ENCODE data around the gene TTLL9.
"Not testable (repeated sequence)": the region's sequence is repeated elsewhere in the genome, so short reads cannot be mapped to it uniquely, and the experiment has no call there.

TTLL9 gene

DNA sequence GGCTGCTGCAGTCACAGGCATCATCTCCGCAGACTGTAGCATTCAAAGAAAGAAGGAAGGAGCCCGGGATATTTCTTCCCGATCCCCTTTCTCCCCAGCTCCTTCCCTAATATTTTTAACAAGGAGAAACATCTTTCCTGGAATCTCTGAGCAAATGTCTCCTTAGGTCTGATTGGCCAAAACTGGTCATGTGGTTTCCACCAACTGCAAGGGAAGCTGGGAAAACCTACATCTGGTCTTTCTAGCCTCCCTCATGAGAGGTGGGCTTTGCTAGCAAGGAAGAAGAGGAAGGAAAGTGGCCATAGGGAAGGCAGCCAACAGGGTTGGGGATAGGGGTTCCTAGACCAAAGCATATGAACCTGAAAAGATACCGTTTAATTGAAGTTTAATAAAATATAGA is 46.3 kb downstream of the TTLL9 start:
- in situ Hi-C loops (cut with MboI; ENCODE audit: low sequenced_read_pairs), result no loop called here

DNA sequence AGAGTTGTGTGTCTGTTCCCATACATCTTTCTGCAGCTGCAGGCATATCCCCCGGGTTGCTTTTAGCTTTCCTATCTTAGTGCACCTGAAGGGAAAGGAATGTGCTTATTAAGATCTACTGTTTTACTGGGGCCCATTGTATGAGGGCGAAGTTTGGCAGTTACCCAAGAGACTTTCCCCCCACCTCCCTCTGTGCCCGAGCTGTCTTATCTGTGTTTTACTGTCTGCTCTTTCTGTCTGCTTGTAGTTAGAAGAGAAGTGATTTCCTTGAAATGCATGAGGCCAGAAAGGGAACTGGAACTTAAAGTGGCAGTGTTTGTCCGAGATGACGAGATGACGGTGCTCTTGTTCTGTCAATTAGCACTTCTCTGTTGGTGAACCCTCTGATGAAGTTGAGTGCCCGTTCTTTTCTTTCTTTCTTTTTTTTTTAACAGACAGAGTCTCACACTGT is 47.6 kb downstream of the TTLL9 start:
- in situ Hi-C loops (cut with MboI; ENCODE audit: low sequenced_read_pairs), result not testable (repeated sequence)

DNA sequence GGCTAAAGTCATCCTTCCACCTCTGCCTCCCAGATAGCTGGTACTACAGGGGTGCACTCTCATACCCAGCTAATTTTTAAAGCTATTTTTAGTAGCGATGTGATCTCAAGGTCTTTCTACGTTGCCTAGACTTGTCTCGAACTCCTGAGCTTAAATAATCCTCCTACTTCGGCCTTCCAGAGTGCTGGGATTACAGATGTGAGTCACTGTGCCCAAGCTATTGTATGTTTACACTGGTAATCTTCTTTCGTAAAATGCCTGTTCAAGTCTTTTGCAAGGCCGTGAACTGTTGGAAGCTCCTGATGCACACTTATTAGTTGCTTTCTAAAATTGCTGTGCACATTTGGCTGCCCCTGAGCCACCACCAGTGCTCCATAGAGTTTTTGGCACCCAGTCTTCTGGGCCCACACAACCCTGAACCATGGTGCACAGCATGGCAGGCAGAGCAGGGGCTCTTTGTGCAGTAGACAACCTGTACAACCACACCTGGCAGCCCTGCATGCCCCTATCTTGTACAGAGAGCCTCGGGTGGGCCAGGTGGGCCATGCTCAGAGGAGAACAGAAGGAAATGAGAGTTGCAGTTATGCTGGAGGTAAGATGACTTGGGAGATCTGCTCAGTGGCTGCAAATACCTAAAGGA is 48.2 kb downstream of the TTLL9 start:
- in situ Hi-C loops (cut with MboI; ENCODE audit: low sequenced_read_pairs), result no loop called here

DNA sequence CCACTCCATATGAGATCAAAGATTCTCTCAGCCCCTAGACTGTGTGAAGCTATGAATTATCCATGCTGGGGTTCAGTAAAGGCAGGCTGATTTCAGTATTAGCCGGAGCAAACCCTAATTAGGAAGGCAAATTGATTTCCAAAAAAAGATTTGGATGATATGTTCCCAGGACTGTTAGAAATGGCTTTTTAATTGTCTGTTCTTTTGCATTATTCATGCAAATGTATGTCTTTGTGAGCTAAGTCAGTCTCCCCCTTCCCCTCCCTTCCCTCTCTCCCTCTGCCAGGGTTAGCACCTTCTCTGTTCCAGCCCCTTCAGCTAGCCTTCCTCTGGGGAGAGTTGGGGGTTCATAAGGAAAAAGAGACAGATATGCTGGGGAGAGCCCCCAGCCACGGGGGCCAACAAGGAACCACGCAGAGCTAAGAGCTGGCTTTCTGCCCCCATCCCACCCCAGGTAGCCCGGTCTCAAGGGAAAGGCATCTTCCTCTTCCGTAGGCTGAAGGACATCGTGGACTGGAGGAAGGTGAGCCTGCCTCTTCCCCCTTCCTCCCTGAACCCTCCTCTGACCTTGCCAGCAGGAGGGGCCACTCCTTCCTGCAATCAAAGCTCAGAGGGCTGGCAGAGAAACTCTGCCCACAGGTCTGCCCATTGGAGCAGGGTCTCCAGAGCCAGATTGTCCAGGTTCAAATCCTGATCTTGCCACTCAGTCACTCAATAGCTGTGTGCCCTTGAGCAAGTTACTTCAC is 49.1 kb downstream of the TTLL9 start:
- in situ Hi-C loops (cut with MboI; ENCODE audit: low sequenced_read_pairs), result no loop called here

DNA sequence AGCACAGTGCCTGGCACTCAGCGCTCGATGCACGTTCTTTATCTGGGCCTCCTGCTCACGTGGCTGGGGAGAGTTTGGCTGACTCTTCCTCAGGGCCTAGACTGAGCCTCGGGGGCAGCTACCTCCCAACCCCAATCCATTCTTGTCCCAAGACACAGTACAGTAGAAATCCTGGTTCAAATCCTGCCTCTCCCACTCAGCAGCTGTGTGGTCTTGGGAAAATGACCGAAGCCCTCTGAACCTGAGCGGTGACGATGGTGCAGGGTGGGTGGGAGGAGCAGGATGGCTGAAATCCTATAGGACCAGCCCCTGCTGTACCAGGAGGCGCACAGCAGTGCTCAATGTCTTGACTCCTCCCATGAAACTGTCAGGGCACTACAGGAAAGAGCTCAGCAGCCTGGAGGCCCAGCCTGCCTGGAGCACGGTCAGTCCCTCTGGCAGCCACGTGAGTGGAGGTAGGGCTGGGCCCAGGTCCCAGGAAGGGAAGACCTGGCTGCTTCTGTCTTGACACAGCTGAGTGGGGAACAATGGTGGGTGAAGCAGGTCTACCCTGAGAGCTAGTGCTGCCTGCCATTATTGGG is 49.9 kb downstream of the TTLL9 start:
- in situ Hi-C loops (cut with MboI; ENCODE audit: low sequenced_read_pairs), result no loop called here

DNA sequence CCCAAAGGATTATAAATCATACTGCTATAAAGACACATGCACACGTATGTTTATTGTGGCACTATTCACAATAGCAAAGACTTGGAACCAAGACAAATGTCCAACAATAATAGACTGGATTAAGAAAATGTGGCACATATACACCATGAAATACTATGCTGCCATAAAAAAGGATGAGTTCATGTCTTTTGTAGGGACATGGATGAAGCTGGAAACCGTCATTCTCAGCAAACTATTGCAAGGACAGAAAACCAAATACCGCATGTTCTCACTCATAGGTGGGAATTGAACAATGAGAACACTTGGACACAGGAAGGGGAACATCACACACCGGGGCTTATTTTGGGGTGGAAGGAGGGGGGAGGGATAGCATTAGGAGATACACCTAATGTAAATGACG is 51.0 kb downstream of the TTLL9 start:
- in situ Hi-C loops (cut with MboI; ENCODE audit: low sequenced_read_pairs), result not testable (repeated sequence)

DNA sequence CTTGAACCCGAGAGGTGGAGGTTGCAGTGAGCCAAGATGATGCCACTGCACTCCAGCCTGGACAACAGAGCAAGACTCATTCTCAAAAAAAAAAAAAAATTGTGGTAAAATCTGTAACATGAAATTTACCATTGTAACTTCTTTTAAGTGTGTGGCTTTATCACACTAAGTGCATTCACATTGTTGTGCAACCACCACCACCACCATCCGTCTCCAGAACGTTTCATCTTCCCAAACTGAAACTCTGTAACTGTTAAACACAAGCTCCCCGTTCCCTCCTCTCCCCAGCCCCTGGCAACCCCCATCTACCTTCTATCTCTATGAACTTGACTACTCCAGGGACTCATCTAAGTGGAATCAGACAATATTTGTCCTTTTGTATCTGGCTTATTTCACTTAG is 51.7 kb downstream of the TTLL9 start:
- in situ Hi-C loops (cut with MboI; ENCODE audit: low sequenced_read_pairs), result no loop called here

DNA sequence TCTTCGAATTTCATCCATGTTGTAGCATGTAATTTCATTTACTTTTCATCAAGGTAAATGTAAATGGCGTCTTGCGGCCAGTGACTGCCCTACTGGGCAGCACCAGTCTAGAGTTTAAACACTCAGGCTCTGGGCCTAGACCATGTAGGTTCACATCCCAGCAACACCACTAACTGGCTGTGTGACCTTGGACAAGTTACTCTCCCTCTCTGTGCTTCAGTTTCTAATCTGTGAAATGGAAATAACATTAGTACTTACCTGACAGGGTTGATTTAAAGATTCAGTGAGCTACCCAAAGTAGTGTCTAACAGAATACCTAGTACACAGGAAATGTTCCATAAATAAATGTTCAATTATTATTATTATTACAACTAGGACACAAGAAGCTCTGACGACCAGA is 52.2 kb downstream of the TTLL9 start:
- in situ Hi-C loops (cut with MboI; ENCODE audit: low sequenced_read_pairs), result no loop called here

DNA sequence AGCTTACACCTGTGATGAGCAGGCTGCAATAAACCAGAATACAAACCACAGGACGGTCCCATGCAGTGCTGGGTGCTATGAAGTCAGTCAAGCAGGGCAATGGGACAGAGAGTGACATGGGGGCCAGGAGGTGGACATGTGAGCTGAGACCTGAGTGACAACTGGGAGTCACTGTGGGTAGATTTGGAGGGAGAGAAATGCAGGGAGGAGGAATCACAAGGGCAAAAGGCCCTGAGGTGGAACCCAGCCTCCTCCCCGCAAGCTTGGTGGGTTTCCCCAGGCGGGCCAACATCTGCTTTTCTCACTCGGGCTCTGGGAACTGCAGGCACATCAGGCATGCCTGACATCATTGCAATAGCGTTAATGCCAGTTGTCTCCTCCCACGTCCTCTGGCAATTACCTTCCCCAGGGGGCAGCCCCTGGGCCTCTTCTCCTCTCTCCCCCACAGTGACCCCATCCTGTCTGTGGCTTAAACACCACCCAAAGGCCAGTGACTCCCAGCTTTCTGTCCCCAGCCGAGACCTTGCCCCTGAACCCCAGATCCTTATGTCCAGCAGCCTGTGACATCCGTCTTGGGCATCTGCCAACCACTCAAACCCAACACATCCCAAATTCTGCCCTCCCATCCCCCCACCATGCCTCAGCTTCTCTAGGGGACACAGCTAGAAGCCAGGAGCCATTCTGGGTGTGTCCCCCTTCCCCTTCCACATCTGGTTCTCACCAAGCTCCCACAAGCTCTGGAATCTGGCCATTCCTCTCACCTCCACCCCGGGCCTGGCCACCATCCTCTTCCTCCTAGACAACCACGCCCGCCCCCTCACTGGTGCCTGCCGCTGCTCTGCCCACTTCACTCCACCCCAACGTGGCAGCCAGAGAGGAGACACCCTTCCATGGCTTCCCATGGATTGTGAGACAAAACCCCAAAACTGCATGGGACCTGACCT is 53.2 kb downstream of the TTLL9 start:
- in situ Hi-C loops (cut with MboI; ENCODE audit: low sequenced_read_pairs), result no loop called here

DNA sequence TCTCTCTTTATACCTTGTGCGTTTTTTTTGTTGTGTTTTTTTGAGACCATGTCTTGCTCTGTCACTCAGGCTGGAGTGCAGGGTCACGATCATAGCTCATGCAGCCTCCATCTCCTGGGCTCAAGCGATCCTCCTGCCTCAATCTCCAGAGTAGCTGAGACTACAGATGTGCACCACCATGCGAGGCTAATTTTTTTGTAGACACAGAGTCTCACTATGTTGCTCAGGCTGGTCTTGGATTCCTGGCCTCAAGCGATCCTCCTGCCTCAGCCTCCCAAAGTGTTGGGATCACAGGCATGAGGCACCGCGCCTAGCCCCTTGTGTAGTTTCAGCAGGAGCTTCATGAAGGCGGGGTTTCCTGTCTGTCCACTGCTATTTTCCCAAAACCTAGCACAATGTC is 54.1 kb downstream of the TTLL9 start:
- in situ Hi-C loops (cut with MboI; ENCODE audit: low sequenced_read_pairs), result no loop called here

DNA sequence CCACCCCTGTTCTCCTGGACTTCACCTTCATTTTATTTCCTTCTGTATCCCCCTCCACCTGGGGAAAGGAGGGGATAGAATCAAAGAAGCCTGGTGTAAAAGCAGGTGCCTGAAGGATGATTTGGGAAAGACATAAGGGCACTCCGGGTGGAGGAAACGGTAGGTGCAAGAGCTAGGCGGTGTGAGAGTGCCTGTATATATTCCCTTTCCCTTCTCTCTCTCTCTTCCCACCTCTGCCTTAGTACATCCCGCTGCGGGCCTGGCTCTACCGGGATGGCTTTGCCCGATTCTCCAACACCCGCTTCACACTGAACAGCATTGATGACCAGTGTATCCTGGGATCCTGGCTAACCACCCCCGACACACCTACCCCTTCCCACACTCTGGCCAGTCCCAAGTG is 55.2 kb downstream of the TTLL9 start:
- in situ Hi-C loops (cut with MboI; ENCODE audit: low sequenced_read_pairs), result no loop called here

DNA sequence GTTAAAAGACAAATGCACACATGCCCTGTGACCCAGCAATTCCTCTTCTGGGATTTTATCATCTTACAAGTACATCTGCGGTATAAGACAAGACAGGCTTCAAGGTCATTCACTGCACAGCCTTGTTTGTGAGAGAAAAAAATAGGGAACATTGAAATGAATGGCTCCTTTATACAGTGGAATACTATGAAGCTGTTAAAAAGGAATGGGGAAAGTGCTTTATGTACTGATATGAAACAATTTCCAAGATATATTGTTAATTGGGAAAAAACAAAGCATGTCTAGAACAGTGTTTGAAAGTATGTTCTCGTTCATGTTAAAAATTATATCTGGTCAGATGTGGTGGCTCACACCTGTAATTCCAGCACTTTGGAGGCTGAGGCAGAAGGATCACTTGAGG is 56.1 kb downstream of the TTLL9 start:
- in situ Hi-C loops (cut with MboI; ENCODE audit: low sequenced_read_pairs), result no loop called here

DNA sequence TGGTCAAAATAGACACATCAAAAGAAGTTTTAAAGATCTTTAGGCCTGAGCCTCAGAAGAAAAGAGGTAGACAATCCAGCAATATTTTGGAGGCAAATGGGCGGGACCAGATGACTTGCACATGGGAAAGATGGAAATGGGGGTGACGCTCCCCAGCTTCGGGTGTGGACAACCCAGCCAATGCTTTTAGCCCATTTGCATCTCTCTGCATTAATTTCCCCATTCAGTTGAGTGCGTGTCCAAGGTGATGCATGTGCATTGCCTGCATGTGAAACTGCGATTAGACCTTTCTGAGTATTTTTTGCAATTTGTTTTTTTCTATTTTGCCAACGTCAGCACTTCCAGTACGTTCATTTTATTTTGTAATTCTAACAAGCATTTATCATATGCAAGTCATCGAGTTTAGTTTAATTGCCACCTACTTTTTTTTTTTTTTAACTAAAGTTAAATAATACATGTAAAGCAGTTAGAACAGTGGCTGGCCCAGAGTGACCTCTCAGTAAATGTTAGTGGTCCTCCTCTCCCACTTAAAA is 57.3 kb downstream of the TTLL9 start:
- in situ Hi-C loops (cut with MboI; ENCODE audit: low sequenced_read_pairs), result no loop called here

DNA sequence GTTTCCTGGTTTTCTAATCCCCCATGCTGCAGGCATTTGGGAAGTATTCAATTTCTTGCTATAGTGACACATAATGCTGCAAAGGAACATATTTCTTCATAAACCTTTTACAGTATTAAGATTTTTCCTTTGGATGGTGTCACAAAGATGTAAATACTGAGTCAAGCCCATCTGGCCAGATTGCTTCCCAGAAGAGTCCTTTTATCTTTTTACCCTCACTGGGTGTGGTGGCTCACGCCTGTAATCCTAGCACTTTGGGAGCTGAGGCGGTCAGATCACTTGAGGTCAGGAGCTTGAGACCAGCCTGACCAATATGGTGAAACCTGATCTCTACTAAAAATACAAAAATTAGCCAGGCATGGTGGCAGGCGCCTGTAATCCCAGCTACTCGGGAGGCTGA is 59.2 kb downstream of the TTLL9 start:
- in situ Hi-C loops (cut with MboI; ENCODE audit: low sequenced_read_pairs), result not testable (repeated sequence)

DNA sequence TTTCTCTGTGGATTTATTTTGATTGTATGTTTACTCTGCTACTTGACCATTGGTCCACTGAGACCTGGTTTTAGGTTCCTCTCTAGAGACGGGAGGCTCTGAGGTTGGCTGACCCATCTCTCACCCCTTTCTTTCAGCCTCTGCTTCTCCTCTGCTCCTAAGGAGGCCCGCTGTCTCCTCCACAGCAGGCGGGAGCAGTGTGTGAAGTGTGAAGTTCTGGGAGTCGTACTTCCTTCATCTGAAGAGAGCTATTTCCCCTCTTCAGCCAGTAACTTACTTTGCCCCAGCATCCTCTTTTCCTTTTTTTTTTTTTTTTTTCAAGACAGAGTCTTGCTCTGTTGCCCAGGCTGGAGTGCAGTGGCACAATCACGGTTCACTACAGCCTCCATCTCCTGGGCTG is 60.3 kb downstream of the TTLL9 start:
- in situ Hi-C loops (cut with MboI; ENCODE audit: low sequenced_read_pairs), result no loop called here

DNA sequence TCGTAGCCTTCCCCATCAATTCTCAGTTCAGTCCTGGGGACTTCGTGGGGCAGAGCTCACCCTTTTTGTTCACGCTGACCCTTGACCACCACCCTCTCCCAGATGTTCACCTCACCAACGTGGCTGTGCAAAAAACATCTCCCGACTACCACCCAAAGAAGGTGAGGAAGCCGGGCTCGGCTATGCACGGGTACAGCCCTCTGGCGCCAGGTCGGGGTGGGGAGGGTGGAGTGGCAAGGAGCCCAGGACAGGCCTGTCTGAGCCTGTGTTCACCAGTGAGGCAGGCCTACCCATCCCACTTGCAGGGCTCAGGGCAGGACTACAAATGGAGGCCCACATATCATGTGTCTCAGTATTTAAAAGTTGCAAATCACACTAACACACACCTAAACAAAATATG is 63.3 kb downstream of the TTLL9 start:
- in situ Hi-C loops (cut with MboI; ENCODE audit: low sequenced_read_pairs), result no loop called here

DNA sequence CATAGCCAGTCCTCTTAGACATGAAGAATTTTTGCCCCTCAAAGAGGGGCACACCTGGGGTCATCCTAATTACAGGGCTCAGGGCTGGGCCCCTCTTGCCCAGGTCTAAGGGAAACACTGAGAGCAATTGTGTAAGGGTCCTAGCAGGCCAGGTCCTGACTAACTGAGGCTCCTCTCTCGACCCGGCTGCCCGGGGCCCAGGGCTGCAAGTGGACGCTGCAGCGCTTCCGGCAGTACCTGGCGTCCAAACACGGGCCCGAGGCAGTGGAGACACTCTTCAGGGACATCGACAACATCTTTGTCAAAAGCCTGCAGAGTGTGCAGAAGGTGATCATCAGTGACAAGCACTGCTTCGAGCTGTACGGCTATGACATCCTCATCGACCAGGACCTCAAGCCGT is 64.1 kb downstream of the TTLL9 start:
- in situ Hi-C loops (cut with MboI; ENCODE audit: low sequenced_read_pairs), result no loop called here

DNA sequence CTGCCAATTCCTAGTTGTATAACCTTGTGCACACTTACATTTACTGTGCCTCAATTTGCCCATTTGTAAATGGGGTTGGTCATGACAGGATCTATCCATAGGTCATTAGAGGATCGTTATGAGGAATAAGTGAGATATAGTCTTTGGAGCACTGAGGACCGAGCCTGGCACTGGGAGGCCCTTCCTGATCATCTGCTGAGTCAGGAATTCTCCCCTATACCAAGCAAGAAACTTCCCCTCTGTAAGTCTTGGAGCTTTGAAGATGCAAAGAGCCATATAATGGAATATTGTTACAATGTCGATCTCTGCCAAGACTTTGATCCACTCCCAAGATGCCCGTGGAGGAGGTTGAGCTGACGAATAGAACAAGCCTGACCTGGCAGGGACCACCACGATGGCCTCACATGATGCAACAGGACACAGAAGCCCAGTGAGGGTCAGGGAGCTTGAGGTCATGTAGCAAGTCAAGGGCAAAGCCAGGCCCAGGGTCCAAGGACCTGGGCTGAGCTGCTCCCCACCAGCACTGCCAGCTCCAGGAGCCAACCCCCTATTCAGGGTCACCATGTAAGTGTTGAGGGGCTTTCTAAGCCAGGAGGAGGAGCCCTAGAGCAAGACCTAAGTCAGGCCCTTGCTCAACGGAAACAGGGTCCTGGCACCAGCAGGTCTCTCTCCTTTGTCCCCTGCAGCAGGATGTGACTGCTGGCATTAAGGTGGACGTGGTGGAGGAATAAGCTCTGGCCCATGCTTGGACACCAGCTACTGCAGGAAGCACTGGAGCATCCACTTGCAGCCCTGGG is 64.7 kb downstream of the TTLL9 start:
- in situ Hi-C loops (cut with MboI; ENCODE audit: low sequenced_read_pairs), result no loop called here

DNA sequence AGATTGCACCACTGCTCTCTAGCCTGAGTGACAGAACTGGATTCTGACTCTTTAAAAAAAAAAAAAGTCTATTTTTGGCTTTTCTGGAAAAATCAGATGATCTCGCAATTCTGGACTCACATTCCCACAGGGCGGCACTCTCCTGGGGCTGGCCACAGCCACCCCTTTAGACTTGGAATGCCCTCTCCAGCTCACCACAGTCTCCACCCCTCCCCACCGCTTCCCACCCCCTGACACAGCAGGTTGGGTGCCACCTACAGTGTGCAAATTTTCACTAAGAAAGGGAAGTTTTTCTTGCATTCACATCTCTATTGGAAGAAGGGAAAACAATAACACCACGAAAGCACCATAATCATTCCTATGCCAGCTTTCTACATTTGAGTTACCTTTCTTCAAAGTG is 66.0 kb downstream of the TTLL9 start:
- in situ Hi-C loops (cut with MboI; ENCODE audit: low sequenced_read_pairs), result no loop called here

DNA sequence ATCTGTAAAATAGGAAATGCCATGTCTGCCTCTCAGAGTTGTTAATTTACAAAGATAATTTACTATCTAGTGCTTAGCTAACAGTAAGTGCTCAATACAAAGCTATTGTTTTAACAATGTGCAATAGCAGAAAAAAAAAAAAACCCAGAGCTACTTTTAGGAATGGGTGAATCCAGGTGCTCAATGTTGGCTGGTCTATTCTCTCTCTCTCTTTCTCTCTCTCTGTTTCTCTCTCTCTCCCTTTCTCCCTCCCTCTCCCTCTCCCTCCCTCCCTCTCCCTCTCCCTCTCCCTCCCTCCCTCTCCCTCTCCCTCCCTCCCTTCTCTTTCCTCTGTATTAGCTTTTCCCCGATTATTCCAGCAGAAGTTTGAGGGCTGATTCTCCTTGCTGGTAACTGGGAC is 67.4 kb downstream of the TTLL9 start:
- in situ Hi-C loops (cut with MboI; ENCODE audit: low sequenced_read_pairs), result no loop called here
